Brain microvascular endothelial cell (primary cell): Measurements from ENCODE around the gene SOBP.
"Not testable (repeated sequence)": the region's sequence is repeated elsewhere in the genome, so short reads cannot be mapped to it uniquely, and the experiment has no call there.

Experiments
- DNase-seq: peaks from one replicate; pipeline ENCODE4 v3.0.0-alpha.2; 2020
- H3K27ac ChIP-seq: fragments of 250-450 bp; sonication (Bioruptor Pico); 2 replicates; pipeline ENCODE4 v1.5.1; 2020; ENCODE audit warnings: mild to moderate bottlenecking, moderate library complexity
- H3K27me3 ChIP-seq: fragments of 250-450 bp; sonication (Bioruptor Pico); replicated peaks from 2 replicates; pipeline ENCODE4 v1.5.1; 2020; ENCODE audit warnings: mild to moderate bottlenecking
- H3K36me3 ChIP-seq: fragments of 250-450 bp; sonication (Bioruptor Pico); replicated peaks from 2 replicates; pipeline ENCODE4 v1.5.1; 2020; ENCODE audit warnings: mild to moderate bottlenecking
- H3K4me3 ChIP-seq: 2 replicates; pipeline ENCODE4 v1.5.1; 2011; ENCODE audit warnings: low read depth, mild to moderate bottlenecking, control low read depth, low read length, moderate library complexity
- in situ Hi-C: cut with HindIII; loops from 2 replicates; pipeline ENCODE4 v1.10.0; 2017; ENCODE audit warnings: low sequenced_read_pairs, low pct_ligation_motif_present
- TF ChIP-seq, protein P1 (sequence below): IDR thresholded peaks from 2 replicates; pipeline ENCODE4 v1.5.1; 2011; ENCODE audit warnings: low read depth, mild to moderate bottlenecking, moderate library complexity, low read length, control low read depth, inconsistent platforms; ENCODE audit errors: missing control alignments

The SOBP gene

GRCh38 chr6:107515955-107516354, 26.0 kb downstream of the SOBP start:
- Histone ChIP-seq H3K27ac (no peak overlapping the region), H3K36me3 (no peaks in the 10 kb centered on the region), H3K4me3 (no peak overlapping the region), H3K27me3 (no peaks in the 10 kb centered on the region)
- DNase-seq: no peak
- in situ Hi-C loops: no loop called here
- TF ChIP-seq, protein P1, sequence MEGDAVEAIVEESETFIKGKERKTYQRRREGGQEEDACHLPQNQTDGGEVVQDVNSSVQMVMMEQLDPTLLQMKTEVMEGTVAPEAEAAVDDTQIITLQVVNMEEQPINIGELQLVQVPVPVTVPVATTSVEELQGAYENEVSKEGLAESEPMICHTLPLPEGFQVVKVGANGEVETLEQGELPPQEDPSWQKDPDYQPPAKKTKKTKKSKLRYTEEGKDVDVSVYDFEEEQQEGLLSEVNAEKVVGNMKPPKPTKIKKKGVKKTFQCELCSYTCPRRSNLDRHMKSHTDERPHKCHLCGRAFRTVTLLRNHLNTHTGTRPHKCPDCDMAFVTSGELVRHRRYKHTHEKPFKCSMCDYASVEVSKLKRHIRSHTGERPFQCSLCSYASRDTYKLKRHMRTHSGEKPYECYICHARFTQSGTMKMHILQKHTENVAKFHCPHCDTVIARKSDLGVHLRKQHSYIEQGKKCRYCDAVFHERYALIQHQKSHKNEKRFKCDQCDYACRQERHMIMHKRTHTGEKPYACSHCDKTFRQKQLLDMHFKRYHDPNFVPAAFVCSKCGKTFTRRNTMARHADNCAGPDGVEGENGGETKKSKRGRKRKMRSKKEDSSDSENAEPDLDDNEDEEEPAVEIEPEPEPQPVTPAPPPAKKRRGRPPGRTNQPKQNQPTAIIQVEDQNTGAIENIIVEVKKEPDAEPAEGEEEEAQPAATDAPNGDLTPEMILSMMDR: no peak

GRCh38 chr6:107517274-107517673, 27.4 kb downstream of the SOBP start:
- H3K4me3 ChIP-seq: no peak overlapping the region
- H3K27ac ChIP-seq: no peak overlapping the region
- TF ChIP-seq, protein P1: no peak
- no peaks in the 10 kb centered on the region for H3K36me3 ChIP-seq
- H3K27me3 ChIP-seq: no peaks in the 10 kb centered on the region
- in situ Hi-C loops: no loop called here
- no peak for DNase-seq

DNA sequence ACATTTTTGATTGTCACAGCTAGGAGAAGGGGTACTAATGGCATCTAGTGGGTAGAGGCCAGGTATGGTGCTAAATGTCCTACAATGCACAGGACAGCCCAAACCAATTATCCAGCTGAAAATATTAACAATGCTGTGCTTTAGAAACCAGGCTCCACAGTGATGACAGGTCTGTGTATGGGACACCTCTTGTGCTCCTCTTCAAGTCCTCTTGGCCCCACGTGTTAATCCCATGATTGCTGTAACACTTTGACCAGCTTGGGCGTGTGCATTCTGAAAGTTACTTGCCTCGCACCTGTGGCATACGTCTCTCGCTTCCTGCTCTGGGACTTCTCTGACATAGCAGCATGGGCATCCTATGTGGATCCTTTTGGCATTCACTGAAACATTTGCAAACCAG, 29.3 kb downstream of the SOBP start:
- H3K27me3 ChIP-seq, H3K4me3 ChIP-seq, in situ Hi-C loops, DNase-seq, H3K27ac ChIP-seq, H3K36me3 ChIP-seq: not testable (repeated sequence)

GRCh38 chr6:107520706-107521105, 30.8 kb downstream of the SOBP start:
- H3K4me3 ChIP-seq, in situ Hi-C loops, H3K27me3 ChIP-seq, H3K27ac ChIP-seq, DNase-seq, H3K36me3 ChIP-seq: not testable (repeated sequence)

DNA sequence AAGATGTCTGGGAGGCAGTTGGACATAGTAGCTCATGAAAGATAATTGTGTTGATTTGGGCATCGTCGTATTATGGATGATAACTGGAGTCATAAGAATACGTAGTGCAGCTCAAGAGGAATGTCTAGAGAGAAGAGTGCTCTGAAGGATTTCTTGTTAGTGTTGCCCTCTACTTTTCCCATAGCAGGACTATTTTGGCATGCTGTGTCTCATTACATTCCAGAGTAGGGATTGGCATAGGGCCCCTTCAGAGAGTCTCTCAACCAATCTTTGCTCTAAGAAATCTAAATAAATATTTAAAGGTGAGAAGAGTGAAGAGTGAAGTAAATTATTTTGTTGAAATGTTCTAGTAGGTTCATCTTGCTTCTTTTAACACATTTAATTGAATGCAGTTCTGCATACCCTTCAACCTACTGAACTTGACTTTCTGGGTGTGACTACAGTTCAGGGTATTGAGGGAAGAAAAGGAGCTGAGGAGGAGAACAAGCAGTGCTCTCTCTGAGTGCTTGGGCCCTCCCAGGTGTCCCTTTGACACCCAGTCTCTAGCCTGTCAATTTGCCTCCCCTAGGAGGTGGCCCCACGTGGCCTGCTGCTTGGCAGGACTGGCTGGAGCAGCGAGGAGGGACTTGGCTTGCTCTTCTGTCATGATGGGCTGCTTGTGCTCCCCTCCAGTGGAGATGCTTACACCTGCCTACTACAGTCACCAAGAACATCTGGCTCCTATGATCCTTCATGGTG, 33.3 kb downstream of the SOBP start:
- Histone ChIP-seq H3K4me3 (no peak overlapping the region), H3K27me3 (no peaks in the 10 kb centered on the region), H3K27ac (no peak overlapping the region), H3K36me3 (no peaks in the 10 kb centered on the region)
- TF ChIP-seq, protein P1: no peak
- in situ Hi-C loops: no loop called here
- DNase-seq: no peak

DNA sequence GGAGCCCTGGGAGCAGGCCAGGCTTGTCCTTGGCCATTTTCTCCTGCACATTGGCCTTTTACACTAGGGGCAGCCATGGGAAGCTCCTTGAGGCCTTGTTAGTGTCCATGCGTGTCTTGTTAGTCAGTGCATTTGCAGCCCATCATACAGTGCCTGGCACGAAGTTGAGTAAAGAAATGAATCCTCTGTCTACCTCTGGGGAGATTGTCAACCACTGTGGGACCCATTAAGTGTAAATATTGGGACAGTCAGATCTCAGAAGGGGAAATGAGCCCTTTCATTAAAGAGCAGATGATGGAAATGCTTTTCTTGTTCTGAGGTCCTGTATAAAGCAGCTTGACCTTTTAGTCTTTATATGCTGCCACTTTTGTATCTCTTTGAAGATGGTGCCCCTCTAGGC, 33.9 kb downstream of the SOBP start:
- TF ChIP-seq, protein P1: no peak
- H3K36me3 ChIP-seq: no peaks in the 10 kb centered on the region
- no peak for DNase-seq

DNA sequence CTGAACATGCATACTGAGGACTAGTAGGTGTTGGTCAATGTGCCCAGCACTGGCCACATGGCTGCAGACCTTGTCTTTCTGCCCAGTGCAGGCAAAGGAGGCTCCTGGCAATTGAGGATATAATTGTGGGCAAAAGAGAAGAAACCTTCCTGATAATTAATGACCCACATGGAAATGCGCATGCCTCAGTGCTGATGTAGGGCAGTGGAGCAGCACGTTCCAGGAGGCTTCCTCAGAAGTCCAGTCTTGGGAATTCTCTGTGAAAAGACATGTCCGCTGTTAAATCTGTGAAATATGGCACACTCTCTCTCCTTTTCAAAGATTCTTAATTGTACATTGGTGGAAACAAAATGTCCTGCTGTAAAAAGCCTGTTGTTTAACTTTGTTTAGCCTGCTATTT, 34.7 kb downstream of the SOBP start:
- Histone ChIP-seq H3K36me3 (no peaks in the 10 kb centered on the region), H3K27ac (no peak overlapping the region), H3K4me3 (no peak overlapping the region), H3K27me3 (no peaks in the 10 kb centered on the region)
- DNase-seq: no peak
- in situ Hi-C loops: no loop called here
- TF ChIP-seq, protein P1: no peak

More for the DNA sequence above, 33.9 kb downstream of the SOBP start:
- H3K27me3 ChIP-seq: no peaks in the 10 kb centered on the region
- in situ Hi-C loops: no loop called here
- no peak overlapping the region for H3K27ac ChIP-seq
- no peak overlapping the region for H3K4me3 ChIP-seq
